Dendritic cell treated with granulocyte-macrophage colony-stimulating factor and Interleukin-4, amounts not matched to agents 40 ng/mL and 50 ng/mL, for 4 days (primary cell): ENCODE results near the gene PKD1L1.
"Not testable (repeated sequence)": the region's sequence is repeated elsewhere in the genome, so short reads cannot be mapped to it uniquely, and the experiment has no call there.

Experiments
- H3K27ac Mint-ChIP-seq: one replicate; pipeline ENCODE4 v1.8.0; 2022; ENCODE audit warnings: mild to moderate bottlenecking, mixed read lengths
- H3K27me3 Mint-ChIP-seq: one replicate; pipeline ENCODE4 v1.8.0; 2022; ENCODE audit warnings: mild to moderate bottlenecking, mixed read lengths
- H3K36me3 Mint-ChIP-seq: one replicate; pipeline ENCODE4 v1.8.0; 2022; ENCODE audit warnings: low read depth, mixed read lengths
- H3K4me1 Mint-ChIP-seq: one replicate; pipeline ENCODE4 v1.8.0; 2022; ENCODE audit warnings: low read depth, mixed read lengths
- H3K4me3 Mint-ChIP-seq: one replicate; pipeline ENCODE4 v1.8.0; 2022; ENCODE audit warnings: mild to moderate bottlenecking, moderate library complexity, mixed read lengths
- H3K9me3 Mint-ChIP-seq: one replicate; pipeline ENCODE4 v1.8.0; 2022; ENCODE audit warnings: mixed read lengths
- intact Hi-C: fragments of 100-400 bp; cut with micrococcal nuclease; formaldehyde crosslinking; loops from one replicate; pipeline ENCODE4 v1.15.0; 2022

Gene PKD1L1, protein sequence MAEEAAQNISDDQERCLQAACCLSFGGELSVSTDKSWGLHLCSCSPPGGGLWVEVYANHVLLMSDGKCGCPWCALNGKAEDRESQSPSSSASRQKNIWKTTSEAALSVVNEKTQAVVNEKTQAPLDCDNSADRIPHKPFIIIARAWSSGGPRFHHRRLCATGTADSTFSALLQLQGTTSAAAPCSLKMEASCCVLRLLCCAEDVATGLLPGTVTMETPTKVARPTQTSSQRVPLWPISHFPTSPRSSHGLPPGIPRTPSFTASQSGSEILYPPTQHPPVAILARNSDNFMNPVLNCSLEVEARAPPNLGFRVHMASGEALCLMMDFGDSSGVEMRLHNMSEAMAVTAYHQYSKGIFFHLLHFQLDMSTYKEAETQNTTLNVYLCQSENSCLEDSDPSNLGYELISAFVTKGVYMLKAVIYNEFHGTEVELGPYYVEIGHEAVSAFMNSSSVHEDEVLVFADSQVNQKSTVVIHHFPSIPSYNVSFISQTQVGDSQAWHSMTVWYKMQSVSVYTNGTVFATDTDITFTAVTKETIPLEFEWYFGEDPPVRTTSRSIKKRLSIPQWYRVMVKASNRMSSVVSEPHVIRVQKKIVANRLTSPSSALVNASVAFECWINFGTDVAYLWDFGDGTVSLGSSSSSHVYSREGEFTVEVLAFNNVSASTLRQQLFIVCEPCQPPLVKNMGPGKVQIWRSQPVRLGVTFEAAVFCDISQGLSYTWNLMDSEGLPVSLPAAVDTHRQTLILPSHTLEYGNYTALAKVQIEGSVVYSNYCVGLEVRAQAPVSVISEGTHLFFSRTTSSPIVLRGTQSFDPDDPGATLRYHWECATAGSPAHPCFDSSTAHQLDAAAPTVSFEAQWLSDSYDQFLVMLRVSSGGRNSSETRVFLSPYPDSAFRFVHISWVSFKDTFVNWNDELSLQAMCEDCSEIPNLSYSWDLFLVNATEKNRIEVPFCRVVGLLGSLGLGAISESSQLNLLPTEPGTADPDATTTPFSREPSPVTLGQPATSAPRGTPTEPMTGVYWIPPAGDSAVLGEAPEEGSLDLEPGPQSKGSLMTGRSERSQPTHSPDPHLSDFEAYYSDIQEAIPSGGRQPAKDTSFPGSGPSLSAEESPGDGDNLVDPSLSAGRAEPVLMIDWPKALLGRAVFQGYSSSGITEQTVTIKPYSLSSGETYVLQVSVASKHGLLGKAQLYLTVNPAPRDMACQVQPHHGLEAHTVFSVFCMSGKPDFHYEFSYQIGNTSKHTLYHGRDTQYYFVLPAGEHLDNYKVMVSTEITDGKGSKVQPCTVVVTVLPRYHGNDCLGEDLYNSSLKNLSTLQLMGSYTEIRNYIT (N-terminal part only)

DNA sequence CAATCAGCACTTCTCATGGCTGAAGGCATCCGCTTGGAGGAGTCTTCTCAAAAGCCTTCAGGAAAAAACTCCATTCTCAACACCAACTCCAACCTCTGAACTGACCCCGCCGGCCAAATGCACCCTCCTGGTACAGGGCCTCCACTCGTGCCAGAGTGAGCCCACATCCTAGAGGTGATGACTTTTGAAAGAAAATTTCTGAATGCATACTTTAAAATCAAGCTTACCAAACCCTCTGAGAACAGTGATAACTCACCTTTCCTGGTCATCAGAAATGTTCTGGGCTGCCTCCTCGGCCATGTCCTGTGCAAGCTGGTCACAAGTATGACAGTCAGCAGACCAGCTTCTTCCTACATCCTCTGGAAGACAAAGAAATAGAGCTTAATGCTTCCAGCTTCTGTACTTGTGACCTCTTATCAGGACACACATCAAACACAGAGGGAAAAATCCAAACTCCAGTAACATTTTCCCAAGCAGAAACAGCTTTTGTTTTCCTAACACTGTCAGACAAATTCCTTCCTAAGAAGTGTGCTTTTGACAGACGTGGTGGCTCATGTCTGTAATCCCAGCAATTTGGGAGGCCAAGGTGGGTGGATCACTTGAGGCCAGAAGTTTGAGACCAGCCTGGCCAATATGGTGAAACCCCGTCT lies at the start of gene PKD1L1:
PKD1L1 (minus strand) TSS at position 326 of the 650 bp plus-strand sequence; CDS start at position 300, 26 bp downstream.
- no peak within 1 kb of the TSS for H3K4me3 Mint-ChIP-seq
- no peaks in the 10 kb centered on the region for H3K9me3 Mint-ChIP-seq
- peaks cover 4% of the 10 kb centered on the region for H3K27me3 Mint-ChIP-seq
- H3K4me1 Mint-ChIP-seq: peaks cover 7% of the 10 kb centered on the region
- no peaks in the 10 kb centered on the region for H3K36me3 Mint-ChIP-seq
- intact Hi-C loops: loop anchor here (10.0 kb wide), 1 partner anchor 57 kb away; no protein-coding TSS in a partner anchor
- H3K27ac Mint-ChIP-seq: no peak within 1 kb of the TSS

DNA sequence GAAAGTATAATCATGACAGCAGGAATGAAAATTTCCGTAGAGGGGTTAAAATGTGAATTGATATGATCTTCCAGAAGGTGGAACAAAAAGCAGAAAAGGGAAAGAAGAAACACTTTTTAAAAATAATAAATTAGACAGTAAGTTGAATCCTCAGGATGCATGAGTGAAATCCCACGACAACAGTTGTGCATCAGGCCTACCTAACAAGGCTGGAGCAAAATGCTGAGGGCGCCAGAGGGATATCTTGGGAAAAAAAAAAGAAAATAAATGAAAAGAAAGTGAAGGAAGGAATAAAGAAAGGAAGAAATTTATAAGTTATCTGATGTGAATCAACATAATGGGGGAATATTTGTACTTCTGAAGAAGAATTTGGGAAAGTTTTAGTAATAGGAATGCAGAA lies 44.2 kb upstream of the PKD1L1 start:
- Mint-ChIP-seq H3K27ac (peak overlapping the region; percentile 85), H3K36me3 (no peaks in the 10 kb centered on the region), H3K27me3 (no peaks in the 10 kb centered on the region), H3K9me3 (peaks cover 11% of the 10 kb centered on the region), H3K4me1 (peaks cover 27% of the 10 kb centered on the region), H3K4me3 (peak overlapping the region; percentile 89)
- intact Hi-C loops: loop anchor here (5.0 kb wide), 1 partner anchor 95 kb away; the partner anchor contains the start of gene UPP1

DNA sequence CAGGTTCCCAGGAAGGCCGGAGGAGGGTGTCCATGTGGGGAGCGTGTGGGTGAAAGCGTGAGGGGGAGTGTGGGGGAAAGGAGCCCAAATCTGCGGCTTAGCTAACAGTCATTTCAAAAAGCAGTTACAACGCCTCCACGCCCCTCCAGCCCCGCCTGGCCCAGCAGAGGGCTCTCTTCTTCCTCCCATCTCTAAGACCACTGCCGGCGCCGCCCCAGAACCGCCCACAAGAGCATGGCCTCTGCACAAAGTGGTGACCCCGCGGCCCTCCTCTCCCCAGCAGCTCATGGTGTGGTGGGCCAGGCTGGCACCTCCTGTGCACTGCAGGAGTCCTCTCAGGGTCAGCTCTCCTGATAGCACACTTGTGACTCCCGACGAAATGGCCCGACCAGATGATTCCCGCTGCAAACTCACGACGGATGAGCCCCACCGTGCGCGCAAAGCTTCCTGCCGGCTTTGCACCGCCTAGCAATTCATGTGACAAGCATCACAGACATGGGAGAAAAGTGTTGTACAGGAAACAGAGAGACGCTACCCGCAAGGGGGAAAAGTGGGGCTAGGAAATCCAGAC lies 43.6 kb upstream of the PKD1L1 start:
- H3K36me3 Mint-ChIP-seq: no peaks in the 10 kb centered on the region
- intact Hi-C loops: loop anchor here (1.0 to 5.0 kb wide), 3 partner anchors 95 to 163 kb away; partner anchors contain the start of gene UPP1
- H3K4me3 Mint-ChIP-seq: peak overlapping the region; percentile 89
- no peaks in the 10 kb centered on the region for H3K27me3 Mint-ChIP-seq
- peak overlapping the region; percentile 85 for H3K27ac Mint-ChIP-seq
- peaks cover 11% of the 10 kb centered on the region for H3K9me3 Mint-ChIP-seq
- peaks cover 27% of the 10 kb centered on the region for H3K4me1 Mint-ChIP-seq

DNA sequence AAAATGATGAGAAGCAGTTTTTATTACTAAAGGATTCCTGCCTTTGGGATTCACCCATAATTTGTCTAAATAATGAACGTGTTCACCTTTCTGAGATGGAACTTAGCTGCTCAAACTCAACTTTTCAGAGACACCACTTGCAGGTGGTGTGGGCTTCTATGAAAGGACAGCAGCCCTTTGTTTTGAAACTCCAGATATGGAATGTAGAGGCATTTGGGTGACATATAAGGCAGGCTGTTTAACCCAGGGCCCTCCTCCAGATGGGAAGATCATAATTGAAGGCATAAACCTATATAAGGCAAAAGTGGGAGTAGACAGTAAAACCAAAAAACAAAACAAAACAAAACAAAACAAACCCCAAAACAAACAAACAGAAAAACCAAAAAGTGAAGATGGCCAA lies 43.0 kb upstream of the PKD1L1 start:
- H3K9me3 Mint-ChIP-seq: peaks cover 11% of the 10 kb centered on the region
- no peaks in the 10 kb centered on the region for H3K36me3 Mint-ChIP-seq
- H3K4me1 Mint-ChIP-seq: peaks cover 27% of the 10 kb centered on the region
- peak overlapping the region; percentile 89 for H3K4me3 Mint-ChIP-seq
- intact Hi-C loops: loop anchor here (1.0 to 5.0 kb wide), 3 partner anchors 96 to 164 kb away; partner anchors contain the start of gene UPP1
- no peaks in the 10 kb centered on the region for H3K27me3 Mint-ChIP-seq
- H3K27ac Mint-ChIP-seq: peak overlapping the region; percentile 85

DNA sequence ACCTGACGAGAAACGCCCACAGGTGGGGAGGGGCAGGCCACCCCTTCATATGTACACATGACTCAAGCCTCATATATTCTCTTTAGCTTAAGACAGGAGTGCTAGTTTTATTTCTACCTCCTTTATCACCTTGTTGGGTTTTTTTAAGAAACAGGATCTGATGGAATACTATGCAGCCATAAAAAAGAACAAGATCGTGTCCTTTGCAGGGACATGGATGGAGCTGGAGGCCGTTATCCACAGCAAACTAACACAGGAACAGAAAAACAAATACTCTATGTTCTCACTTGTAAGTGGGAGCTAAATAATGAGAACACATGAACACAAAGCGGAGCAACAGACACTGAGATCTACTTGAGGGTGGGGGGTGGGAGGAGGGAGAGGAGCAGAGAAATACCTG lies 42.3 kb upstream of the PKD1L1 start:
- Mint-ChIP-seq H3K9me3 (peaks cover 11% of the 10 kb centered on the region), H3K4me3 (no peak overlapping the region), H3K27ac (no peak overlapping the region), H3K27me3 (no peaks in the 10 kb centered on the region), H3K4me1 (peaks cover 27% of the 10 kb centered on the region), H3K36me3 (no peaks in the 10 kb centered on the region)
- intact Hi-C loops: loop anchor here (2.0 to 5.0 kb wide), 2 partner anchors 97 to 164 kb away; partner anchors contain the start of gene UPP1

DNA sequence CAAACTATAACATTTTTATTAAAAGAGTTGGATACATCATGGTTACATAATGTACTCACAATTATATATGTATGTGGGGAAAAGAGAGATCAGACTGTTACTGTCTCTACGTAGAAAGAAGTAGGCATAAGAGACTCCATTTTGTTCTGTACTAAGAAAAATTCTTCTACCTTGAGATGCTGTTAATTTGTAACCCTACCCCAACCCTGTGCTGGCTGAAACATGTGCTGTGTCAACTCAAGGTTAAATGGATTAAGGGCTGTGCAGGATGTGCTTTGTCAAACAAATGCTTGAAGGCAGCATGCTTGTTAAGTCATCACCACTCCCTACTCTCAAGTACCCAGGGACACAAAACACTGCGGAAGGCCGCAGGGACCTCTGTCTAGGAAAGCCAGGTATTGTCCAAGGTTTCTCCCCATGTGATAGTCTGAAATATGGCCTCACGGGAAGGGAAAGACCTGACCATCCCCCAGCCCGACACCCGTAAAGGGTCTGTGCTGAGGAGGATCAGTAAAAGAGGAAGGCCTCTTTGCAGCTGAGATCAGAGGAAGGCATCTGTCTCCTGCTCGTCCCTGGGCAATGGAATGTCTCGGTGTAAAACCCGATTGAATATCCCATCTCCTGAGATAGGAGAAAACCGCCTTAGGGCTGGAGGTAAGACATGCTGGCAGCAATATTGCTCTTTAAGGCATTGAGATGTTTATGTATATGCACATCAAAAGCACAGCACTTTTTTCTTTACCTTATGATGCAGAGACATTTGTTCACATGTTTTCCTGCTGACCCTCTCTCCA lies 41.5 kb upstream of the PKD1L1 start:
- not testable (repeated sequence) for H3K36me3 Mint-ChIP-seq, H3K27me3 Mint-ChIP-seq, H3K4me3 Mint-ChIP-seq, H3K9me3 Mint-ChIP-seq, H3K27ac Mint-ChIP-seq
- peaks cover 27% of the 10 kb centered on the region for H3K4me1 Mint-ChIP-seq
- intact Hi-C loops: loop anchor here (2.0 to 5.0 kb wide), 2 partner anchors 97 to 165 kb away; partner anchors contain the start of gene UPP1

DNA sequence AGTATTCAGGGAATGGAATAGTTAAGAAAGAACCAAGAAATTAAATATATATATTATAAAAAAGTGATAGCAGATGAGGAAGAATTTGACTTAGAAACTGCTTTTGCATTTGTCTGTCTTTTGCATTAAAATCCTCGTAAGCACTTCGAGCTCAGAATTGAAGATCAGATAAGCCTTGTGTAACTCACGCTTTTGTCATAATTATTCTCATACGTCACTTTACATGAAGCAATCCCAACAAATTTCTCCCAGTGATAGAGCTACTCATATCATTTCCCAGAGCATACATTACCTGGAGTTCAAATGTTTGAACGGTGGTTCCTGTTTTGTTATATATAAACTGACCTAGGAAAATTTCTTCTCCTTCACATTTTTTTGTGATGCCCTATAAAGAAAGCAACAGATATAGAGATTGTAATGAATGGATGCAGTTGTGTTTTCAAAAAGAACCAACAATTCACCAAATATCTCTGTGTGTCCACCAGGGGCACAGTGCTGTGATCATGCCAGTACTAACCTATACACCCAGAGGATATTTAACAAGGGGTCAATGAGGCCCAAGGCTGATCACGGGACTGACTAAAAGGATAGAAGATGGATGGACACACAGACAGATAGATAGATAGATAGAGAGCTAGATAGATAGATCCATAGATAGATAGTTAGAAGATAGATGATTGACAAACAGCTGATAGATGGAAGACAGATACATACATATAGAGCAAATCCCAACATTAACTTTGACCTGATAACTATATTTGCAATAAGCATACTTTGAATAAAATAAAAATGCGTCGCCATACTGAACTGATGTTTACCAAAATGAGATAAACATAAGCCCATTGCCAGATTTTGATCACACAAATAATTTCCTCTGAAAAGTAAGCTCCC lies 40.5 kb upstream of the PKD1L1 start:
- no peak overlapping the region for H3K27ac Mint-ChIP-seq
- intact Hi-C loops: no loop called here
- no peaks in the 10 kb centered on the region for H3K9me3 Mint-ChIP-seq
- no peaks in the 10 kb centered on the region for H3K36me3 Mint-ChIP-seq
- H3K4me3 Mint-ChIP-seq: no peak overlapping the region
- H3K27me3 Mint-ChIP-seq: no peaks in the 10 kb centered on the region
- H3K4me1 Mint-ChIP-seq: peaks cover 27% of the 10 kb centered on the region

DNA sequence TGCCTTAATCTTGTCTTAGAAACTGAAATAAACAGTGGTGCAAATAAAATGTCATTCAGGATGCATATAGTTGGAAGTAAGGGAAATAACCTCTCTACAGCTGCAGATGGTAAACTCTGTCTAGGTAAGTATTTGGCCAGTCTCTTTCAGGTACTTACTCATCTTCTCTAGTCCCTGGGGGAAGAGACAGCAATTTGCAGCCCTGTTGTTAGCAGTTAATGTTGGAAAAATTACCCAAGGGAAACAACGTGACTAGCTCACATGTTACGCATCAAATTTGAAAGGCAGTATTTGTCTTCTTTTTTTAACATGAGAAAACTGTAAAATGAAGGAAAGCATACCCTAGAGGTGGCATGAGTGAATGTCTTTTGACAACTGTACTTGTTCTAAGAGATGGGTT lies 34.3 kb upstream of the PKD1L1 start:
- no peak overlapping the region for H3K4me3 Mint-ChIP-seq
- intact Hi-C loops: no loop called here
- no peak overlapping the region for H3K27ac Mint-ChIP-seq
- peaks cover 20% of the 10 kb centered on the region for H3K36me3 Mint-ChIP-seq
- H3K27me3 Mint-ChIP-seq: no peaks in the 10 kb centered on the region
- H3K4me1 Mint-ChIP-seq: peaks cover 10% of the 10 kb centered on the region
- H3K9me3 Mint-ChIP-seq: no peaks in the 10 kb centered on the region

DNA sequence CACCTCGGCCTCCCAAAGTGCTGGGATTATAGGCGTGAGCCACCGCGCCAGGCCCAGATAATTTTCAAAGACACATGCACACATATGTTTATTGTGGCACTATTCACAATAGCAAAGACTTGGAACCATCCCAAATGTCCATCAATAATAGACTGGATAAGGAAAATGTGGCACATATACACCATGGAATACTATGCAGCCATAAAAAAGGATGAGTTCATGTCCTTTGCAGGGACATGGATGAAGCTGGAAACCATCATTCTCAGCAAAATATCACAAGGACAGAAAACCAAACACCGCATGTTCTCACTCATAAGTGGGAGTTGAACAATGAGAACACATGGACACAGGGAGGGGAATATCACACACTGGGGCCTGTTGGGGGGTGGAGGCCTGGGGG lies 32.4 kb upstream of the PKD1L1 start:
- intact Hi-C loops, H3K9me3 Mint-ChIP-seq, H3K4me3 Mint-ChIP-seq, H3K27ac Mint-ChIP-seq, H3K27me3 Mint-ChIP-seq: not testable (repeated sequence)
- peaks cover 16% of the 10 kb centered on the region for H3K4me1 Mint-ChIP-seq
- H3K36me3 Mint-ChIP-seq: peaks cover 40% of the 10 kb centered on the region

DNA sequence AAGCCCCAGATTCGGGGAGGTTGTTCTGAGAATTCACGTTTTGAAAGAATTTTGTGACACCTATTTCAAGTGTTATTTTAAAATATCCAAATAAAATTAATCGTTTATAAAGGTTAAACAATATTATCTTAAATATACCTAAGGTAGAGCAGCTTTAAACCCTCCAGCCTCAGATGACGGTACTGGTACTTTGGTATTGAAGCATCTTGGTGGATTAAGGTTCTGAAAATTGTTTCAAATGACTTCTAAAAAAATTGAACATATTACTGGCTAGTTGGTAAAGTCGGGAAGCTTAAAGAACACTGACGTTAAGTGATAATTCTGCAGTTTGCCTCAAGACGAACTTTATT lies 31.5 kb upstream of the PKD1L1 start:
- intact Hi-C loops: loop anchor here (1.0 to 2.0 kb wide), 2 partner anchors 10 to 109 kb away; partner anchors contain the start of gene UPP1
- Mint-ChIP-seq H3K27ac (peak overlapping the region; percentile 95), H3K4me3 (peak overlapping the region; percentile 83), H3K27me3 (no peaks in the 10 kb centered on the region), H3K4me1 (peaks cover 16% of the 10 kb centered on the region), H3K9me3 (no peaks in the 10 kb centered on the region), H3K36me3 (peaks cover 48% of the 10 kb centered on the region)

DNA sequence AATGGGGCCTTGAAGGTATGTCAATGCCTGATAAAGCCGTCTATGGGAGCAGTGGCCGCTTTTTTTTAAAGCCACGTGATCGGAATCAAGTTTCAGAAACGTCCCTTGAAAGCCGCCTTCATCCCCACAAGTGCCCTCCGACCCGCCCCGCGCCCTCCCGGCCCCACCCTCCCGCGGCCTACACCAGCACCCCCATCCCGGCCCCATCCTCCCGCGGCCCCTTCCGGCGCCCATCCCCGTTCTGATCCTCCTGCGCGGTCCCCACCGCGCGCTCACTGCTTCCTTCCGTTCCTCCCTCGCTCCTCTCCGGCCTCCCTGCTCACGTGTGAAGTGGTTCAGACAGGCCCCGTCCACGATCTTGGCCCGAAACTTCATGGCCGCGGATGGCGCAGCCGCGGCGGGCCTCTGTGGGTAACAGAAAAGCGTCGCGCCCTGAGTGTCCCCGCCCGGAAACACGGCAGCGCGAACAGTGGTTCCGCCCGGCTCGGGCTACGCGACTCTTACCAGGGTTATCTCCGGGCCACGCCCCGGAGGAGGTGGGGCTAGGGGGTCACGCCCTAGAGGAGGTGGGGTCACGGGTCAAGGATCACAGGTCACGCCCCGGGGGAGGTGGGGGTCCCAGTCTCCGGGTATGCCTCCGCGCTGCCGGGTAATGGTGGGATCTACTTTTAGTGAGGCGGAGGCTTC lies 31.0 kb upstream of the PKD1L1 start, which contains the start of gene HUS1:
HUS1 (minus strand) TSS at position 471 of the 687 bp plus-strand sequence; CDS start at position 375, 96 bp downstream.
- H3K9me3 Mint-ChIP-seq: no peaks in the 10 kb centered on the region
- intact Hi-C loops: loop anchor here (1.0 to 2.0 kb wide), 2 partner anchors 9 to 110 kb away; partner anchors contain the start of gene UPP1
- peaks cover 19% of the 10 kb centered on the region for H3K4me1 Mint-ChIP-seq
- no peaks in the 10 kb centered on the region for H3K27me3 Mint-ChIP-seq
- peaks cover 53% of the 10 kb centered on the region for H3K36me3 Mint-ChIP-seq
- H3K27ac Mint-ChIP-seq: peak within 1 kb of the TSS; percentile 95
- peak within 1 kb of the TSS; percentile 83 for H3K4me3 Mint-ChIP-seq
